ENCODE data around the gene ANXA7. TPM values are rescaled to one million over a fixed set of nuclear protein-coding genes. Genes with fewer than 3 reads are reported as not detected.

ANXA7 gene
- total and polyA plus RNA-seq, 4 donors: 55.6 to 72.3 (median 64.5) TPM

GRCh38 chr10:73439605-73440312, 25.9 kb upstream of the ANXA7 start:
- no CpG with 5 or more reads among the region's 1 CpG for WGBS (ENCODE audit: insufficient coverage)
- Histone ChIP-seq H3K4me3 (ENCODE audit: low read depth, low read length) (no peak overlapping the region), H3K27me3 (ENCODE audit: control insufficient read depth, insufficient read depth, low read length) (no peaks in the 10 kb centered on the region), H3K27ac (ENCODE audit: low read depth, low read length) (no peak overlapping the region), H3K9me3 (ENCODE audit: control insufficient read depth, insufficient read depth, low read length) (no peaks in the 10 kb centered on the region), H3K4me1 (ENCODE audit: control insufficient read depth, insufficient read depth, low read length) (no peaks in the 10 kb centered on the region), H3K36me3 (ENCODE audit: control insufficient read depth, insufficient read depth, low read length) (peaks cover 7% of the 10 kb centered on the region)
- DNase-seq (ENCODE audit: low read depth in 4 of 6, low spot score in 6 of 6): peak in 1 of 6 donors; percentile 25

GRCh38 chr10:73439055-73439454, 25.2 kb upstream of the ANXA7 start:
- Histone ChIP-seq H3K4me3 (ENCODE audit: low read depth, low read length) (no peak overlapping the region), H3K9me3 (ENCODE audit: control insufficient read depth, insufficient read depth, low read length) (no peaks in the 10 kb centered on the region), H3K4me1 (ENCODE audit: control insufficient read depth, insufficient read depth, low read length) (no peaks in the 10 kb centered on the region), H3K36me3 (ENCODE audit: control insufficient read depth, insufficient read depth, low read length) (peaks cover 7% of the 10 kb centered on the region), H3K27me3 (ENCODE audit: control insufficient read depth, insufficient read depth, low read length) (no peaks in the 10 kb centered on the region), H3K27ac (ENCODE audit: low read depth, low read length) (no peak overlapping the region)
- no CpG with 5 or more reads among the region's 1 CpG for WGBS (ENCODE audit: insufficient coverage)
- DNase-seq (ENCODE audit: low read depth in 4 of 6, low spot score in 6 of 6): no peak

- H3K27ac ChIP-seq (ENCODE audit: low read depth, low read length): no peak within 1 kb of the TSS
- no peak within 1 kb of the TSS for H3K4me3 ChIP-seq (ENCODE audit: low read depth, low read length)
- peak in 1 of 6 donors; percentile 47 for DNase-seq (ENCODE audit: low read depth in 4 of 6, low spot score in 6 of 6)
- H3K36me3 ChIP-seq (ENCODE audit: control insufficient read depth, insufficient read depth, low read length): peaks cover 6% of the 10 kb centered on the region
- H3K9me3 ChIP-seq (ENCODE audit: control insufficient read depth, insufficient read depth, low read length): no peaks in the 10 kb centered on the region
- no peaks in the 10 kb centered on the region for H3K4me1 ChIP-seq (ENCODE audit: control insufficient read depth, insufficient read depth, low read length)
- no peaks in the 10 kb centered on the region for H3K27me3 ChIP-seq (ENCODE audit: control insufficient read depth, insufficient read depth, low read length)
Observed at GRCh38 chr10:73433538-73433867, 19.6 kb upstream of the ANXA7 start, which contains the start of gene MSS51. TSS of gene MSS51 (minus strand) at chr10:73433561. CDS start at chr10:73428284, 5,277 bp downstream.

GRCh38 chr10:73432646-73433537, 19.0 kb upstream of the ANXA7 start:
- WGBS (ENCODE audit: insufficient coverage): 100% methylated on average over 1 of the region's 2 CpGs
- H3K4me3 ChIP-seq (ENCODE audit: low read depth, low read length): no peak overlapping the region

GRCh38 chr10:73426318-73426717, 12.5 kb upstream of the ANXA7 start:
- Histone ChIP-seq H3K4me1 (ENCODE audit: control insufficient read depth, insufficient read depth, low read length) (no peaks in the 10 kb centered on the region), H3K9me3 (ENCODE audit: control insufficient read depth, insufficient read depth, low read length) (no peaks in the 10 kb centered on the region), H3K4me3 (ENCODE audit: low read depth, low read length) (no peak overlapping the region), H3K27me3 (ENCODE audit: control insufficient read depth, insufficient read depth, low read length) (no peaks in the 10 kb centered on the region), H3K27ac (ENCODE audit: low read depth, low read length) (no peak overlapping the region), H3K36me3 (ENCODE audit: control insufficient read depth, insufficient read depth, low read length) (peaks cover 46% of the 10 kb centered on the region)
- DNase-seq (ENCODE audit: low read depth in 4 of 6, low spot score in 6 of 6): no peak
- WGBS (ENCODE audit: insufficient coverage): 100% methylated on average over 2 of the region's 4 CpGs

More at GRCh38 chr10:73432646-73433537, 19.0 kb upstream of the ANXA7 start:
- Histone ChIP-seq H3K27me3 (ENCODE audit: control insufficient read depth, insufficient read depth, low read length) (no peaks in the 10 kb centered on the region), H3K4me1 (ENCODE audit: control insufficient read depth, insufficient read depth, low read length) (no peaks in the 10 kb centered on the region), H3K36me3 (ENCODE audit: control insufficient read depth, insufficient read depth, low read length) (peaks cover 9% of the 10 kb centered on the region), H3K27ac (ENCODE audit: low read depth, low read length) (no peak overlapping the region), H3K9me3 (ENCODE audit: control insufficient read depth, insufficient read depth, low read length) (no peaks in the 10 kb centered on the region)
- DNase-seq (ENCODE audit: low read depth in 4 of 6, low spot score in 6 of 6): no peak

GRCh38 chr10:73424478-73424877, 10.6 kb upstream of the ANXA7 start:
- Histone ChIP-seq H3K27ac (ENCODE audit: low read depth, low read length) (no peak overlapping the region), H3K4me1 (ENCODE audit: control insufficient read depth, insufficient read depth, low read length) (no peaks in the 10 kb centered on the region), H3K36me3 (ENCODE audit: control insufficient read depth, insufficient read depth, low read length) (peaks cover 46% of the 10 kb centered on the region), H3K9me3 (ENCODE audit: control insufficient read depth, insufficient read depth, low read length) (no peaks in the 10 kb centered on the region), H3K27me3 (ENCODE audit: control insufficient read depth, insufficient read depth, low read length) (no peaks in the 10 kb centered on the region), H3K4me3 (ENCODE audit: low read depth, low read length) (no peak overlapping the region)
- WGBS (ENCODE audit: insufficient coverage): 82% methylated on average over 3 of the region's 3 CpGs
- no peak for DNase-seq (ENCODE audit: low read depth in 4 of 6, low spot score in 6 of 6)

GRCh38 chr10:73423309-73423708, 9.5 kb upstream of the ANXA7 start:
- Histone ChIP-seq H3K9me3 (ENCODE audit: control insufficient read depth, insufficient read depth, low read length) (no peaks in the 10 kb centered on the region), H3K36me3 (ENCODE audit: control insufficient read depth, insufficient read depth, low read length) (peaks cover 42% of the 10 kb centered on the region), H3K27me3 (ENCODE audit: control insufficient read depth, insufficient read depth, low read length) (no peaks in the 10 kb centered on the region), H3K4me1 (ENCODE audit: control insufficient read depth, insufficient read depth, low read length) (no peaks in the 10 kb centered on the region), H3K4me3 (ENCODE audit: low read depth, low read length) (no peak overlapping the region), H3K27ac (ENCODE audit: low read depth, low read length) (no peak overlapping the region)
- DNase-seq (ENCODE audit: low read depth in 4 of 6, low spot score in 6 of 6): no peak

- H3K4me1 ChIP-seq (ENCODE audit: control insufficient read depth, insufficient read depth, low read length): peaks cover 2% of the 10 kb centered on the region
- no peak for DNase-seq (ENCODE audit: low read depth in 4 of 6, low spot score in 6 of 6)
- H3K27me3 ChIP-seq (ENCODE audit: control insufficient read depth, insufficient read depth, low read length): no peaks in the 10 kb centered on the region
- no peaks in the 10 kb centered on the region for H3K36me3 ChIP-seq (ENCODE audit: control insufficient read depth, insufficient read depth, low read length)
- no peaks in the 10 kb centered on the region for H3K9me3 ChIP-seq (ENCODE audit: control insufficient read depth, insufficient read depth, low read length)
- no peak overlapping the region for H3K4me3 ChIP-seq (ENCODE audit: low read depth, low read length)
- H3K27ac ChIP-seq (ENCODE audit: low read depth, low read length): no peak overlapping the region
- WGBS (ENCODE audit: insufficient coverage): 100% methylated on average over 1 of the region's 3 CpGs
Observed at GRCh38 chr10:73416571-73416970, 2.7 kb upstream of the ANXA7 start.

GRCh38 chr10:73414230-73414945, 530 bp upstream of the ANXA7 start:
- Histone ChIP-seq H3K9me3 (ENCODE audit: control insufficient read depth, insufficient read depth, low read length) (no peaks in the 10 kb centered on the region), H3K27me3 (ENCODE audit: control insufficient read depth, insufficient read depth, low read length) (no peaks in the 10 kb centered on the region), H3K36me3 (ENCODE audit: control insufficient read depth, insufficient read depth, low read length) (no peaks in the 10 kb centered on the region), H3K4me3 (ENCODE audit: low read depth, low read length) (peak overlapping the region; percentile 83), H3K4me1 (ENCODE audit: control insufficient read depth, insufficient read depth, low read length) (peaks cover 2% of the 10 kb centered on the region), H3K27ac (ENCODE audit: low read depth, low read length) (peak overlapping the region; percentile 91)
- 11% methylated on average over 10 of the region's 17 CpGs for WGBS (ENCODE audit: insufficient coverage)
- peak in 4 of 6 donors; percentile 1 to 9 (median 4) for DNase-seq (ENCODE audit: low read depth in 4 of 6, low spot score in 6 of 6)

Data from spinal cord (tissue), 10 donors.